Measurements from ENCODE around the gene ONECUT2. TPM values are rescaled to one million over a fixed set of nuclear protein-coding genes. Genes with fewer than 3 reads are reported as not detected.

ONECUT2 gene
- total and polyA plus RNA-seq, 2 experiments from 2014 or later: 0.82 to 1.7 TPM

GRCh38 chr18:57443247-57443646 lies 8.1 kb downstream of the ONECUT2 start (continued):
- TF ChIP-seq, protein P1, sequence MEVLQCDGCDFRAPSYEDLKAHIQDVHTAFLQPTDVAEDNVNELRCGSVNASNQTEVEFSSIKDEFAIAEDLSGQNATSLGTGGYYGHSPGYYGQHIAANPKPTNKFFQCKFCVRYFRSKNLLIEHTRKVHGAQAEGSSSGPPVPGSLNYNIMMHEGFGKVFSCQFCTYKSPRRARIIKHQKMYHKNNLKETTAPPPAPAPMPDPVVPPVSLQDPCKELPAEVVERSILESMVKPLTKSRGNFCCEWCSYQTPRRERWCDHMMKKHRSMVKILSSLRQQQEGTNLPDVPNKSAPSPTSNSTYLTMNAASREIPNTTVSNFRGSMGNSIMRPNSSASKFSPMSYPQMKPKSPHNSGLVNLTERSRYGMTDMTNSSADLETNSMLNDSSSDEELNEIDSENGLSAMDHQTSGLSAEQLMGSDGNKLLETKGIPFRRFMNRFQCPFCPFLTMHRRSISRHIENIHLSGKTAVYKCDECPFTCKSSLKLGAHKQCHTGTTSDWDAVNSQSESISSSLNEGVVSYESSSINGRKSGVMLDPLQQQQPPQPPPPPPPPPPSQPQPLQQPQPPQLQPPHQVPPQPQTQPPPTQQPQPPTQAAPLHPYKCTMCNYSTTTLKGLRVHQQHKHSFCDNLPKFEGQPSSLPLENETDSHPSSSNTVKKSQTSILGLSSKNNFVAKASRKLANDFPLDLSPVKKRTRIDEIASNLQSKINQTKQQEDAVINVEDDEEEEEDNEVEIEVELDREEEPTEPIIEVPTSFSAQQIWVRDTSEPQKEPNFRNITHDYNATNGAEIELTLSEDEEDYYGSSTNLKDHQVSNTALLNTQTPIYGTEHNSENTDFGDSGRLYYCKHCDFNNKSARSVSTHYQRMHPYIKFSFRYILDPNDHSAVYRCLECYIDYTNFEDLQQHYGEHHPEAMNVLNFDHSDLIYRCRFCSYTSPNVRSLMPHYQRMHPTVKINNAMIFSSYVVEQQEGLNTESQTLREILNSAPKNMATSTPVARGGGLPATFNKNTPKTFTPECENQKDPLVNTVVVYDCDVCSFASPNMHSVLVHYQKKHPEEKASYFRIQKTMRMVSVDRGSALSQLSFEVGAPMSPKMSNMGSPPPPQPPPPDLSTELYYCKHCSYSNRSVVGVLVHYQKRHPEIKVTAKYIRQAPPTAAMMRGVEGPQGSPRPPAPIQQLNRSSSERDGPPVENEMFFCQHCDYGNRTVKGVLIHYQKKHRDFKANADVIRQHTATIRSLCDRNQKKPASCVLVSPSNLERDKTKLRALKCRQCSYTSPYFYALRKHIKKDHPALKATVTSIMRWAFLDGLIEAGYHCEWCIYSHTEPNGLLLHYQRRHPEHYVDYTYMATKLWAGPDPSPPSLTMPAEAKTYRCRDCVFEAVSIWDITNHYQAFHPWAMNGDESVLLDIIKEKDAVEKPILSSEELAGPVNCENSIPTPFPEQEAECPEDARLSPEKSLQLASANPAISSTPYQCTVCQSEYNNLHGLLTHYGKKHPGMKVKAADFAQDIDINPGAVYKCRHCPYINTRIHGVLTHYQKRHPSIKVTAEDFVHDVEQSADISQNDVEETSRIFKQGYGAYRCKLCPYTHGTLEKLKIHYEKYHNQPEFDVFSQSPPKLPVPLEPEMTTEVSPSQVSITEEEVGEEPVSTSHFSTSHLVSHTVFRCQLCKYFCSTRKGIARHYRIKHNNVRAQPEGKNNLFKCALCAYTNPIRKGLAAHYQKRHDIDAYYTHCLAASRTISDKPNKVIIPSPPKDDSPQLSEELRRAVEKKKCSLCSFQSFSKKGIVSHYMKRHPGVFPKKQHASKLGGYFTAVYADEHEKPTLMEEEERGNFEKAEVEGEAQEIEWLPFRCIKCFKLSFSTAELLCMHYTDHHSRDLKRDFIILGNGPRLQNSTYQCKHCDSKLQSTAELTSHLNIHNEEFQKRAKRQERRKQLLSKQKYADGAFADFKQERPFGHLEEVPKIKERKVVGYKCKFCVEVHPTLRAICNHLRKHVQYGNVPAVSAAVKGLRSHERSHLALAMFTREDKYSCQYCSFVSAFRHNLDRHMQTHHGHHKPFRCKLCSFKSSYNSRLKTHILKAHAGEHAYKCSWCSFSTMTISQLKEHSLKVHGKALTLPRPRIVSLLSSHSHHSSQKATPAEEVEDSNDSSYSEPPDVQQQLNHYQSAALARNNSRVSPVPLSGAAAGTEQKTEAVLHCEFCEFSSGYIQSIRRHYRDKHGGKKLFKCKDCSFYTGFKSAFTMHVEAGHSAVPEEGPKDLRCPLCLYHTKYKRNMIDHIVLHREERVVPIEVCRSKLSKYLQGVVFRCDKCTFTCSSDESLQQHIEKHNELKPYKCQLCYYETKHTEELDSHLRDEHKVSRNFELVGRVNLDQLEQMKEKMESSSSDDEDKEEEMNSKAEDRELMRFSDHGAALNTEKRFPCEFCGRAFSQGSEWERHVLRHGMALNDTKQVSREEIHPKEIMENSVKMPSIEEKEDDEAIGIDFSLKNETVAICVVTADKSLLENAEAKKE (CRISPR knock-in tag; IDR thresholded peaks at IDR 0.05): no peak
- TF ChIP-seq, protein P2, sequence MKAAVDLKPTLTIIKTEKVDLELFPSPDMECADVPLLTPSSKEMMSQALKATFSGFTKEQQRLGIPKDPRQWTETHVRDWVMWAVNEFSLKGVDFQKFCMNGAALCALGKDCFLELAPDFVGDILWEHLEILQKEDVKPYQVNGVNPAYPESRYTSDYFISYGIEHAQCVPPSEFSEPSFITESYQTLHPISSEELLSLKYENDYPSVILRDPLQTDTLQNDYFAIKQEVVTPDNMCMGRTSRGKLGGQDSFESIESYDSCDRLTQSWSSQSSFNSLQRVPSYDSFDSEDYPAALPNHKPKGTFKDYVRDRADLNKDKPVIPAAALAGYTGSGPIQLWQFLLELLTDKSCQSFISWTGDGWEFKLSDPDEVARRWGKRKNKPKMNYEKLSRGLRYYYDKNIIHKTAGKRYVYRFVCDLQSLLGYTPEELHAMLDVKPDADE (IDR thresholded peaks at IDR 0.05): no peak
- TF ChIP-seq NANOG (IDR thresholded peaks at IDR 0.05; ENCODE audit: borderline replicate concordance): no peak
- TF ChIP-seq POLR2AphosphoS5 (IDR thresholded peaks at IDR 0.05; ENCODE audit: low read depth): no peak

DNA sequence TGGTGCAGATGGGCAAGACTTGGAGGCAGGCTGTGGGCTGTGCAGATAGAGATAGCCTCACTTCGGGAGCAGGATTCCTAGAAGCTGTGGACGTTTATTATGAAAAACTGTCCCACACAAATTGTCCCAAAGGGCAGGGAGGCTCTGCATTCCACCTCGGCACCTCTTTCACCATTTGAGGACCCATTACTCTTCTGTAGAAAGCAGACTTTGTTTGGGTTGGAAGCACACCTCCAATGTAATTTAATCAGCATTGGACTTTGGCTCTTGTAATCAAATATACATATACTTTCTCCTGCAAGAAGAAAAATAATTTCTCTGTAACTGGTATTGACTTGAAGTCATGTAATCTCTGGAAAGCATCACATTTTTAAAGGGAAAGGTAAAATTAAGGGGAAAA lies 8.5 kb downstream of the ONECUT2 start:
- H3K9me3 Mint-ChIP-seq: 0 out of 3 replicates have a peak, but pooled peaks cover 4% of the 10 kb centered on the region
- Histone ChIP-seq H3K79me2 (replicated peaks; ENCODE audit: insufficient read depth) (no peaks in the 10 kb centered on the region), H3F3A (replicated peaks; ENCODE audit: low read depth) (peaks cover 16% of the 10 kb centered on the region), H3K36me3 (ENCODE audit: insufficient read depth) (no peaks in the 10 kb centered on the region), H3K4me1 (ENCODE audit: insufficient read depth) (peaks cover 53% of the 10 kb centered on the region), H2AFZ (no peak overlapping the region), H3K4me2 (no peak overlapping the region), H4K20me1 (replicated peaks; ENCODE audit: insufficient read depth) (peaks cover 33% of the 10 kb centered on the region), H3K27me3 (ENCODE audit: insufficient read depth) (peaks cover 81% of the 10 kb centered on the region), H3K27ac (ENCODE audit: low read depth) (no peak overlapping the region), H3K9me2 (ENCODE audit: insufficient read depth) (no peaks in the 10 kb centered on the region), H3K4me3 (no peak overlapping the region)
- no peak overlapping the region for H3K27ac Mint-ChIP-seq
- peaks cover 72% of the 10 kb centered on the region for H3K27me3 Mint-ChIP-seq (ENCODE audit: insufficient read depth, low read depth, poor library complexity)
- ATAC-seq (no peak), DNase-seq (ENCODE audit: low spot score) (no peak)
- H3K4me1 Mint-ChIP-seq: peaks cover 48% of the 10 kb centered on the region
- H3K36me3 Mint-ChIP-seq (ENCODE audit: low read depth): no peaks in the 10 kb centered on the region
- H3K4me3 Mint-ChIP-seq: no peak overlapping the region
- TF ChIP-seq, protein P1 (CRISPR knock-in tag; IDR thresholded peaks at IDR 0.05): no peak
- TF ChIP-seq EZH2phosphoT487 (IDR thresholded peaks at IDR 0.05; ENCODE audit: unreplicated experiment) (no peak), POLR2AphosphoS5 (IDR thresholded peaks at IDR 0.05; ENCODE audit: low read depth) (no peak)
